Tibial artery (tissue), 4 donors: ENCODE measurements around the gene WFIKKN1.
"Not testable (repeated sequence)": the region's sequence is repeated elsewhere in the genome, so short reads cannot be mapped to it uniquely, and the experiment has no call there.

Experiments
- DNase-seq, 2 donors: peaks; one replicate each; pipeline ENCODE4 v3.0.0-alpha.2; 2019
- H3K27ac ChIP-seq, 2 donors: fragments of 200-600 bp; sonication (generic) in 1 of 2; 1 replicate in 1 of 2; 2 replicates in 1 of 2; pipeline ENCODE4 v1.5.1; 2018 to 2019; ENCODE audit warnings: mild to moderate bottlenecking in 1 of 2
- H3K27me3 ChIP-seq, 2 donors: fragments of 200-600 bp; sonication (generic) in 1 of 2; one replicate each; pipeline versions ENCODE4 v1.5.1 to v1.6.0; 2016 to 2019
- H3K36me3 ChIP-seq, 3 donors: fragments of 200-600 bp; sonication (generic) in 2 of 3; one replicate each; pipeline ENCODE4 v1.5.1; 2016 to 2019; ENCODE audit warnings: mild to moderate bottlenecking in 2 of 3
- H3K4me1 ChIP-seq, 4 donors: fragments of 200-600 bp; sonication (generic) in 2 of 4; 1 replicate in 3 of 4; 2 replicates in 1 of 4; pipeline ENCODE4 v1.5.1; 2016 to 2019
- H3K4me3 ChIP-seq, 2 donors: fragments of 200-600 bp; sonication (generic) in 1 of 2; 1 replicate in 1 of 2; 2 replicates in 1 of 2; pipeline ENCODE4 v1.5.1; 2018 to 2019; ENCODE audit warnings: mild to moderate bottlenecking in 2 of 2
- H3K9me3 ChIP-seq, 3 donors: fragments of 200-600 bp; sonication (generic) in 1 of 3; one replicate each; pipeline ENCODE4 v1.5.1; 2016 to 2019
- intact Hi-C: fragments of 100-400 bp; cut with DNase I; formaldehyde crosslinking; loops from one replicate; pipeline ENCODE4 v1.15.0; 2023; ENCODE audit warnings: low total_unique reads
- TF ChIP-seq, protein P1 (sequence below), 2 experiments: fragments of 200-600 bp in 1 of 2; fragments of 450-650 bp in 1 of 2; IDR thresholded peaks; one replicate each; pipeline ENCODE4 v1.5.1; 2017 to 2019; ENCODE audit warnings: antibody characterized with exemption in 2 of 2, mild to moderate bottlenecking in 1 of 2, moderate library complexity in 1 of 2

WFIKKN1 gene

DNA sequence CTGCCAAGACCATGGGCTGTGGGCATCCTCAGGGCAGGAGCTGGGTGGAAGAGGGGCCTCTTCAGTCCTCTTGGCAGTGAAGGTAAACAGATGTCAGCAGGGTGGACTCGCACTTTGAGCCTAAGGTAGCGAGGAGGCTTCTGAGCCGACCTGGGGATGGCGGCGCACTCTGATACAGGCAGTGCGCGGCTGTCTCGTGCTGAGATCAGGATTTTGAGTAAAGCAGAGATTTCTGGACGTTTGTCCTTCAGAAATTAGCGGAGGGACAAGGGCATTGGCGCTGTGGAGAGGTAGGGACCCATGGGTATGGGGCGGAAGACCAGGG lies 34.1 kb upstream of the WFIKKN1 start:
- DNase-seq = no peak
- H3K4me1 ChIP-seq = peaks cover 0 to 34% (median 15%) of the 10 kb centered on the region in 4 donors
- H3K4me3 ChIP-seq = no peak overlapping the region
- H3K27ac ChIP-seq = no peak overlapping the region
- H3K27me3 ChIP-seq = no peaks in the 10 kb centered on the region
- TF ChIP-seq, protein P1, sequence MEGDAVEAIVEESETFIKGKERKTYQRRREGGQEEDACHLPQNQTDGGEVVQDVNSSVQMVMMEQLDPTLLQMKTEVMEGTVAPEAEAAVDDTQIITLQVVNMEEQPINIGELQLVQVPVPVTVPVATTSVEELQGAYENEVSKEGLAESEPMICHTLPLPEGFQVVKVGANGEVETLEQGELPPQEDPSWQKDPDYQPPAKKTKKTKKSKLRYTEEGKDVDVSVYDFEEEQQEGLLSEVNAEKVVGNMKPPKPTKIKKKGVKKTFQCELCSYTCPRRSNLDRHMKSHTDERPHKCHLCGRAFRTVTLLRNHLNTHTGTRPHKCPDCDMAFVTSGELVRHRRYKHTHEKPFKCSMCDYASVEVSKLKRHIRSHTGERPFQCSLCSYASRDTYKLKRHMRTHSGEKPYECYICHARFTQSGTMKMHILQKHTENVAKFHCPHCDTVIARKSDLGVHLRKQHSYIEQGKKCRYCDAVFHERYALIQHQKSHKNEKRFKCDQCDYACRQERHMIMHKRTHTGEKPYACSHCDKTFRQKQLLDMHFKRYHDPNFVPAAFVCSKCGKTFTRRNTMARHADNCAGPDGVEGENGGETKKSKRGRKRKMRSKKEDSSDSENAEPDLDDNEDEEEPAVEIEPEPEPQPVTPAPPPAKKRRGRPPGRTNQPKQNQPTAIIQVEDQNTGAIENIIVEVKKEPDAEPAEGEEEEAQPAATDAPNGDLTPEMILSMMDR (IDR thresholded peaks at IDR 0.05) = no peak
- H3K9me3 ChIP-seq = no peaks in the 10 kb centered on the region
- H3K36me3 ChIP-seq = peaks cover 0 to 52% (median 9%) of the 10 kb centered on the region in 3 donors
- intact Hi-C loops = no loop called here

- Histone ChIP-seq H3K36me3 (peaks cover 0 to 52% (median 9%) of the 10 kb centered on the region in 3 donors), H3K4me1 (peaks cover 0 to 25% (median 6%) of the 10 kb centered on the region in 4 donors)
- DNase-seq, H3K9me3 ChIP-seq, H3K27me3 ChIP-seq, H3K27ac ChIP-seq, intact Hi-C loops, H3K4me3 ChIP-seq: not testable (repeated sequence)
Measured at GRCh38 chr16:597655-598054, 33.1 kb upstream of the WFIKKN1 start.

DNA sequence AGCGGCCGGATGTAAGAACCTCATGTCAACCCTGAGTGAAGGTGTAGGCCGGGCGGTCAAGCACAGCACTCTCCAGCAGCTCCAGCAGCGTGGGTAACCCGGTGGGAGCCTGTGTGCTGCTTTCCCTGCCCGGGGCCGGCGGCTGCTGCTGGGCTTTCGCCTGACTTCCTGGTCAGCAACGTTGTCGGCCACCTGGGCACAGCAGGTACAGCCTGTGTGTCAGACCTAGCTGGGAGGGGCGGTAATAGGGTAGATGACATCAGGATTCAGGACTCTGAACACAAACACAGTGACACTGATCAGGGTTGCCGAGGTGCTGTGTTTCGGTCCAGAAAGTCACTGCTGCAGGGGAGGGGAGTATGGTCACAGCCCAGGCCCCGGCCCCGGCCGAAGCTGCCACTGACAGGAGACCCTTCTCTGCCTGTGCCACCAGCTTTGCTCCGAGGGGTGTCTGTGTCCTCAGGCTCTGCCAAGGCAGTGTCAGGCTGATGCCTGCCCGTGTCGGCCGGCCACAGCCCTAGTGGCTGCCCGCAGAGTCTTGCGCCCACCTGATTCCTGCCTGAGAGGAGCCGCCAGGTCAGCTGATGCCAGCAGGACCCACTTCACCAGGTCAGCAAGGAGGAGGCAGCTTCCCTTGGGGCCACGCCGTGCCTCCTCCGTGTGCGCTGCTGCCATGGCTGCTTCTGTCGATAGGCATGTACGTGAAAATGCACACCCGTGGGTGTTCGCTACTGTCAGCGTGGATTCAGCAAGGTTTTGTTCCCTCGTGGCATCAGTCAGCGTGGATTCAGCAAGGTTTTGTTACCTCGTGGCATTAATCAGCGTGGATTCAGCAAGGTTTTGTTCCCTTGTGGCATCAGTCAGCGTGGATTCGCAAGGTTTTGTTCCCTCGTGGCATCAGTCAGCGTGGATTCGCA lies 31.7 kb upstream of the WFIKKN1 start:
- Histone ChIP-seq H3K27ac (no peak overlapping the region), H3K36me3 (peaks cover 0 to 39% (median 9%) of the 10 kb centered on the region in 3 donors), H3K4me3 (no peak overlapping the region), H3K9me3 (no peaks in the 10 kb centered on the region), H3K4me1 (peaks cover 0 to 12% (median 0%) of the 10 kb centered on the region in 4 donors), H3K27me3 (no peaks in the 10 kb centered on the region)
- TF ChIP-seq, protein P1 (IDR thresholded peaks at IDR 0.05) = no peak
- intact Hi-C loops = no loop called here
- no peak for DNase-seq

DNA sequence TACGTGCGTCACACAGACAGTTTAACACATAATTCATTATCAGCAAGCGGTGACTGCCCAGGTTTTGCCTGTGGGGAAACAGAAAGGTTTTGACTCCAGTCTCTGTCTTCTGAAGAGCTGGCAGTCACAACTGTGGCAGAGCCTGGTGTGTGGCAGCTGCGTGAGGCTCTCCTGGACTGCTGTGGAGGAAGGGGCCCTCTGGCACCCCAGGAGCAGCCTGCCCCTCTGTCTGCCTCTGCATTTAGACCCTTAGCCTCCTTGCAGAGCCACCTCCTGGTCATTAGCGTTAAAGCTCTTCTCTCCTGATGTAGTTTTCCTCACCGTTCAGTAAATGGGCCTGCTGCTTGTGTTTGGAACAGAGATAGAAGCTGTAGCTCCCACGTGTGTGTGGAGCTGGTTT lies 30.0 kb upstream of the WFIKKN1 start:
- Histone ChIP-seq H3K9me3 (no peaks in the 10 kb centered on the region), H3K27me3 (no peaks in the 10 kb centered on the region), H3K36me3 (peaks cover 0 to 37% (median 9%) of the 10 kb centered on the region in 3 donors), H3K4me3 (no peak overlapping the region), H3K27ac (no peak overlapping the region), H3K4me1 (peaks cover 0 to 5% (median 0%) of the 10 kb centered on the region in 4 donors)
- intact Hi-C loops = no loop called here
- TF ChIP-seq, protein P1 (IDR thresholded peaks at IDR 0.05) = no peak
- DNase-seq = no peak

- no peak overlapping the region for H3K4me3 ChIP-seq
- no peak overlapping the region for H3K27ac ChIP-seq
- H3K27me3 ChIP-seq = no peaks in the 10 kb centered on the region
- intact Hi-C loops = no loop called here
- H3K9me3 ChIP-seq = no peaks in the 10 kb centered on the region
- no peaks in the 10 kb centered on the region for H3K4me1 ChIP-seq
- TF ChIP-seq, protein P1 (IDR thresholded peaks at IDR 0.05) = no peak
- H3K36me3 ChIP-seq = peaks cover 0 to 19% (median 4%) of the 10 kb centered on the region in 3 donors
- no peak for DNase-seq
Measured at GRCh38 chr16:603933-604332, 26.9 kb upstream of the WFIKKN1 start.

DNA sequence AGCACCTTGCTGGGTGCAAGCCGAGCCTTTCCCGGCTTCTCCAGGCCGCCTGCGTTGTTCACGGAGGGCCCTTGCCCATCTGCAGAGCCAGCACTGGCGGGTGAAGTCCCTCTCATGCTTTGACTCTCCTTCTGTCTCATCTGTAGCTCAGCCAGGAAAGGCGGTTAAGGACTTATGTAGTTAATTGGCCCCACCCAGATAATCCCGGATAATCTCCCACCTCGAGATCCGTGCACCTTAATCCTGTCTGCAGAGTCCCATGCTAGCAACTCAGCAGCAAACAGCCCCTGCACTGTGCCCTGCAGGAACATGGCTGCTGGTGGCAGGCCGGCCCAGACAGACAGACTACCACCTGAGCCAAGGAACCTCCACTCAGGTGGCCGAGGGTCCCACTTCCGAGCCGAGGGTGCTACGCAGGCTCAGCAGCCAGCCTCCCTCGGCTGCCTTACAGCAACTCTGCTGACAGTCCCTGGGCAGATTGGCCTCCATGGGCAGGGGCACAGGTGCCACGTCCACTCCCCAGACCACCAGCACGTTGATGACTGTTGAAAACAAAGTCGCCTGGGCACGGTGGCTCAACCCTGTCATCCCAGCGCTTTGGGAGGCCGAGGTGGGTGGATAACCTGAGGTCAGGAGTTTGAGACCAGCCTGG lies 24.0 kb upstream of the WFIKKN1 start:
- Histone ChIP-seq H3K4me1 (peaks cover 0 to 4% (median 0%) of the 10 kb centered on the region in 4 donors), H3K36me3 (no peaks in the 10 kb centered on the region), H3K4me3 (no peak overlapping the region), H3K27me3 (no peaks in the 10 kb centered on the region), H3K27ac (no peak overlapping the region), H3K9me3 (no peaks in the 10 kb centered on the region)
- TF ChIP-seq, protein P1 (IDR thresholded peaks at IDR 0.05) = no peak
- intact Hi-C loops = no loop called here
- no peak for DNase-seq
